DOHH2 (cell line): ENCODE results near the gene PRKCZ.

Source experiments
- EZH2phosphoT487 ChIP-seq: fragments of 200-600 bp; sonication (generic); IDR thresholded peaks from 2 replicates; pipeline ENCODE4 v1.6.1; 2017; ENCODE audit warnings: borderline replicate concordance, mild to moderate bottlenecking, antibody characterized with exemption, low read length, moderate library complexity, mixed read lengths
- TF ChIP-seq, protein P1 (sequence below): fragments of 200-600 bp; sonication (generic); IDR thresholded peaks from one replicate; pipeline ENCODE4 v1.5.1; 2014; ENCODE audit warnings: antibody characterized with exemption, mild to moderate bottlenecking, low read depth, low read length; ENCODE audit not compliant: poor library complexity, severe bottlenecking

GRCh38 chr1:2087766-2088165 is 37.6 kb downstream of the PRKCZ start:
- TF ChIP-seq, protein P1, sequence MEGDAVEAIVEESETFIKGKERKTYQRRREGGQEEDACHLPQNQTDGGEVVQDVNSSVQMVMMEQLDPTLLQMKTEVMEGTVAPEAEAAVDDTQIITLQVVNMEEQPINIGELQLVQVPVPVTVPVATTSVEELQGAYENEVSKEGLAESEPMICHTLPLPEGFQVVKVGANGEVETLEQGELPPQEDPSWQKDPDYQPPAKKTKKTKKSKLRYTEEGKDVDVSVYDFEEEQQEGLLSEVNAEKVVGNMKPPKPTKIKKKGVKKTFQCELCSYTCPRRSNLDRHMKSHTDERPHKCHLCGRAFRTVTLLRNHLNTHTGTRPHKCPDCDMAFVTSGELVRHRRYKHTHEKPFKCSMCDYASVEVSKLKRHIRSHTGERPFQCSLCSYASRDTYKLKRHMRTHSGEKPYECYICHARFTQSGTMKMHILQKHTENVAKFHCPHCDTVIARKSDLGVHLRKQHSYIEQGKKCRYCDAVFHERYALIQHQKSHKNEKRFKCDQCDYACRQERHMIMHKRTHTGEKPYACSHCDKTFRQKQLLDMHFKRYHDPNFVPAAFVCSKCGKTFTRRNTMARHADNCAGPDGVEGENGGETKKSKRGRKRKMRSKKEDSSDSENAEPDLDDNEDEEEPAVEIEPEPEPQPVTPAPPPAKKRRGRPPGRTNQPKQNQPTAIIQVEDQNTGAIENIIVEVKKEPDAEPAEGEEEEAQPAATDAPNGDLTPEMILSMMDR = no peak
- TF ChIP-seq EZH2phosphoT487 = no peak
